Lower lobe of right lung (tissue), 2 donors: ENCODE data around the gene SYNE3. TPM values are rescaled to one million over a fixed set of nuclear protein-coding genes. Genes with fewer than 3 reads are reported as not detected.

ENCODE experiments used
- ATAC-seq, 2 donors: fragments of 200-7000 bp; cut with Tn5 transposase; one replicate each; pipeline ENCODE4 v1.9.1; 2020 to 2022; ENCODE audit warnings: mild to moderate bottlenecking in 2 of 2, moderate library complexity in 2 of 2
- DNase-seq: peaks from one replicate; pipeline ENCODE4 v3.0.0-alpha.2; 2020
- H3K27ac ChIP-seq: fragments of 200-600 bp; one replicate; pipeline ENCODE4 v1.8.0; 2022
- H3K27me3 ChIP-seq: fragments of 200-600 bp; one replicate; pipeline ENCODE4 v1.8.0; 2022; ENCODE audit warnings: low read depth
- H3K36me3 ChIP-seq: fragments of 200-600 bp; one replicate; pipeline ENCODE4 v1.8.0; 2022; ENCODE audit warnings: mild to moderate bottlenecking
- H3K4me1 ChIP-seq: fragments of 200-600 bp; one replicate; pipeline ENCODE4 v1.8.0; 2022
- H3K4me3 ChIP-seq: fragments of 200-600 bp; one replicate; pipeline ENCODE4 v1.8.0; 2022; ENCODE audit warnings: mild to moderate bottlenecking
- H3K9me3 ChIP-seq: fragments of 200-600 bp; one replicate; pipeline ENCODE4 v1.8.0; 2022
- CTCF ChIP-seq: fragments of 200-600 bp; IDR thresholded peaks from one replicate; pipeline ENCODE4 v1.8.0; 2022; ENCODE audit warnings: antibody characterized with exemption, mild to moderate bottlenecking
- intact Hi-C: fragments of 100-400 bp; cut with DNase I; formaldehyde crosslinking; loops from one replicate; pipeline ENCODE4 v1.11.0; 2022
- total RNA-seq: library from RNA; stranded (reverse); fragmentation: NEBNext Ultra II Directional; extraction: Animal tissue kit (Norgen Biotek cat#: 25700); gene quantifications from one replicate; pipeline ENCODE4 v1.2.1, GENCODE V29; 2021
- donor health status: DM: no; HTN: yes; CAD: no; lungs with severe emphysema.

SYNE3 gene
- total RNA-seq, 1 donor from 2014 or later, result 22.4 TPM

- Histone ChIP-seq H3K36me3 (peaks cover 11% of the 10 kb centered on the region), H3K27me3 (no peaks in the 10 kb centered on the region), H3K4me3 (no peak overlapping the region), H3K27ac (no peak overlapping the region), H3K9me3 (no peaks in the 10 kb centered on the region), H3K4me1 (no peaks in the 10 kb centered on the region)
- DNase-seq (no peak), ATAC-seq (no peak)
- intact Hi-C loops, result no loop called here
- no peak for TF ChIP-seq CTCF
These were observed 28.1 kb upstream of the SYNE3 start for GRCh38 chr14:95544588-95544987.

- Histone ChIP-seq H3K9me3 (no peaks in the 10 kb centered on the region), H3K4me1 (peaks cover 3% of the 10 kb centered on the region), H3K36me3 (peaks cover 11% of the 10 kb centered on the region), H3K4me3 (no peak overlapping the region), H3K27me3 (no peaks in the 10 kb centered on the region), H3K27ac (no peak overlapping the region)
- ATAC-seq, result no peak
- no peak for DNase-seq
- intact Hi-C loops, result no loop called here
- no peak for TF ChIP-seq CTCF
These were observed 26.6 kb upstream of the SYNE3 start for GRCh38 chr14:95543021-95543420.

- no peak for TF ChIP-seq CTCF
- Histone ChIP-seq H3K4me1 (peaks cover 11% of the 10 kb centered on the region), H3K27ac (no peak overlapping the region), H3K9me3 (no peaks in the 10 kb centered on the region), H3K36me3 (peaks cover 11% of the 10 kb centered on the region), H3K4me3 (no peak overlapping the region), H3K27me3 (no peaks in the 10 kb centered on the region)
- intact Hi-C loops, result no loop called here
- no peak for ATAC-seq
- DNase-seq, result no peak
These were observed 25.8 kb upstream of the SYNE3 start for GRCh38 chr14:95541932-95542930.

- ATAC-seq, result no peak
- Histone ChIP-seq H3K4me1 (peaks cover 20% of the 10 kb centered on the region), H3K27ac (no peak overlapping the region), H3K27me3 (no peaks in the 10 kb centered on the region), H3K36me3 (peaks cover 11% of the 10 kb centered on the region), H3K4me3 (no peak overlapping the region), H3K9me3 (no peaks in the 10 kb centered on the region)
- no peak for DNase-seq
- intact Hi-C loops, result no loop called here
- TF ChIP-seq CTCF, result no peak
These were observed 24.9 kb upstream of the SYNE3 start for GRCh38 chr14:95541346-95541745.

- peaks cover 11% of the 10 kb centered on the region for H3K36me3 ChIP-seq
- H3K4me3 ChIP-seq, result no peak overlapping the region
- ATAC-seq (no peak), DNase-seq (no peak)
- H3K4me1 ChIP-seq, result peaks cover 30% of the 10 kb centered on the region
- no peak for TF ChIP-seq CTCF
- H3K27ac ChIP-seq, result no peak overlapping the region
- no peaks in the 10 kb centered on the region for H3K27me3 ChIP-seq
- intact Hi-C loops, result no loop called here
- no peaks in the 10 kb centered on the region for H3K9me3 ChIP-seq
These were observed 23.9 kb upstream of the SYNE3 start for GRCh38 chr14:95540236-95540855.
